DOHH2 (cell line): ENCODE data around the gene SOX5.

ENCODE experiments used
- H3F3A ChIP-seq: fragments of 200-600 bp; sonication (generic), shearing (Covaris generic); 2 replicates; pipeline ENCODE4 v1.6.0; 2016; ENCODE audit warnings: antibody characterized with exemption, mild to moderate bottlenecking; ENCODE audit not compliant: control insufficient read depth, insufficient read depth
- H3K27ac ChIP-seq: fragments of 200-600 bp; sonication (generic); 2 replicates; pipeline ENCODE4 v1.5.1; 2014; ENCODE audit warnings: low read depth, mild to moderate bottlenecking, low read length, moderate library complexity
- H3K27me3 ChIP-seq: fragments of 200-600 bp; sonication (generic); 2 replicates; pipeline ENCODE4 v1.6.1; 2014; ENCODE audit warnings: mild to moderate bottlenecking, low read length, mixed read lengths; ENCODE audit not compliant: control insufficient read depth
- H3K36me3 ChIP-seq: fragments of 200-600 bp; sonication (generic); 2 replicates; pipeline ENCODE4 v1.6.1; 2014; ENCODE audit warnings: mild to moderate bottlenecking, low read length, moderate library complexity, mixed read lengths; ENCODE audit not compliant: control insufficient read depth
- H3K4me1 ChIP-seq: fragments of 200-600 bp; sonication (generic); 2 replicates; pipeline ENCODE4 v1.6.1; 2014; ENCODE audit warnings: mild to moderate bottlenecking, low read length, mixed read lengths; ENCODE audit not compliant: control insufficient read depth
- H3K4me2 ChIP-seq: fragments of 200-600 bp; sonication (generic); 2 replicates; pipeline ENCODE4 v1.6.0; 2014; ENCODE audit warnings: mild to moderate bottlenecking, low read length, moderate library complexity
- H3K4me3 ChIP-seq: fragments of 200-600 bp; sonication (generic); 2 replicates; pipeline ENCODE4 v1.5.1; 2014; ENCODE audit warnings: mild to moderate bottlenecking, low read length, mixed read lengths
- H3K79me2 ChIP-seq: fragments of 200-600 bp; sonication (generic); 2 replicates; pipeline ENCODE4 v1.6.1; 2014; ENCODE audit warnings: mild to moderate bottlenecking, low read length, mixed read lengths; ENCODE audit not compliant: control insufficient read depth
- H3K9me2 ChIP-seq: fragments of 200-600 bp; sonication (generic); replicated peaks from 2 replicates; pipeline ENCODE4 v1.6.1; 2014; ENCODE audit warnings: mild to moderate bottlenecking, low read length, mixed read lengths; ENCODE audit not compliant: control insufficient read depth
- H3K9me3 ChIP-seq: fragments of 200-600 bp; sonication (generic); 2 replicates; pipeline ENCODE4 v1.6.1; 2014; ENCODE audit warnings: antibody characterized with exemption, low read length, mixed read lengths; ENCODE audit not compliant: control insufficient read depth, insufficient read depth
- H4K20me1 ChIP-seq: fragments of 200-600 bp; sonication (generic); 2 replicates; pipeline ENCODE4 v1.6.0; 2014; ENCODE audit warnings: low read depth, mild to moderate bottlenecking, antibody characterized with exemption, low read length, moderate library complexity; ENCODE audit not compliant: control insufficient read depth, insufficient read depth
- EZH2phosphoT487 ChIP-seq: fragments of 200-600 bp; sonication (generic); IDR thresholded peaks from 2 replicates; pipeline ENCODE4 v1.6.1; 2017; ENCODE audit warnings: borderline replicate concordance, mild to moderate bottlenecking, antibody characterized with exemption, low read length, moderate library complexity, mixed read lengths
- TF ChIP-seq, protein P1 (sequence below): fragments of 200-600 bp; sonication (generic); IDR thresholded peaks from one replicate; pipeline ENCODE4 v1.5.1; 2014; ENCODE audit warnings: antibody characterized with exemption, mild to moderate bottlenecking, low read depth, low read length; ENCODE audit not compliant: poor library complexity, severe bottlenecking

SOX5 gene

GRCh38 chr12:23543767-23544166 is 405.7 kb downstream of the SOX5 start:
- Histone ChIP-seq H3K36me3 (no peaks in the 10 kb centered on the region), H3K4me1 (no peaks in the 10 kb centered on the region), H3K9me3 (no peaks in the 10 kb centered on the region), H3F3A (no peaks in the 10 kb centered on the region), H3K27ac (no peak overlapping the region), H3K4me3 (no peak overlapping the region), H3K27me3 (no peaks in the 10 kb centered on the region), H3K4me2 (no peak overlapping the region), H4K20me1 (no peaks in the 10 kb centered on the region), H3K79me2 (no peaks in the 10 kb centered on the region), H3K9me2 (no peaks in the 10 kb centered on the region)
- TF ChIP-seq, protein P1, sequence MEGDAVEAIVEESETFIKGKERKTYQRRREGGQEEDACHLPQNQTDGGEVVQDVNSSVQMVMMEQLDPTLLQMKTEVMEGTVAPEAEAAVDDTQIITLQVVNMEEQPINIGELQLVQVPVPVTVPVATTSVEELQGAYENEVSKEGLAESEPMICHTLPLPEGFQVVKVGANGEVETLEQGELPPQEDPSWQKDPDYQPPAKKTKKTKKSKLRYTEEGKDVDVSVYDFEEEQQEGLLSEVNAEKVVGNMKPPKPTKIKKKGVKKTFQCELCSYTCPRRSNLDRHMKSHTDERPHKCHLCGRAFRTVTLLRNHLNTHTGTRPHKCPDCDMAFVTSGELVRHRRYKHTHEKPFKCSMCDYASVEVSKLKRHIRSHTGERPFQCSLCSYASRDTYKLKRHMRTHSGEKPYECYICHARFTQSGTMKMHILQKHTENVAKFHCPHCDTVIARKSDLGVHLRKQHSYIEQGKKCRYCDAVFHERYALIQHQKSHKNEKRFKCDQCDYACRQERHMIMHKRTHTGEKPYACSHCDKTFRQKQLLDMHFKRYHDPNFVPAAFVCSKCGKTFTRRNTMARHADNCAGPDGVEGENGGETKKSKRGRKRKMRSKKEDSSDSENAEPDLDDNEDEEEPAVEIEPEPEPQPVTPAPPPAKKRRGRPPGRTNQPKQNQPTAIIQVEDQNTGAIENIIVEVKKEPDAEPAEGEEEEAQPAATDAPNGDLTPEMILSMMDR = no peak
- TF ChIP-seq EZH2phosphoT487 = no peak

- Histone ChIP-seq H3K4me3 (no peak overlapping the region), H4K20me1 (no peaks in the 10 kb centered on the region), H3K9me2 (no peaks in the 10 kb centered on the region), H3K4me1 (no peaks in the 10 kb centered on the region), H3K36me3 (no peaks in the 10 kb centered on the region), H3K27ac (no peak overlapping the region), H3F3A (no peaks in the 10 kb centered on the region), H3K9me3 (no peaks in the 10 kb centered on the region), H3K4me2 (no peak overlapping the region), H3K27me3 (no peaks in the 10 kb centered on the region), H3K79me2 (no peaks in the 10 kb centered on the region)
- TF ChIP-seq, protein P1 = no peak
- TF ChIP-seq EZH2phosphoT487 = no peak
Observed at GRCh38 chr12:23542187-23542586, 407.3 kb downstream of the SOX5 start.

DNA sequence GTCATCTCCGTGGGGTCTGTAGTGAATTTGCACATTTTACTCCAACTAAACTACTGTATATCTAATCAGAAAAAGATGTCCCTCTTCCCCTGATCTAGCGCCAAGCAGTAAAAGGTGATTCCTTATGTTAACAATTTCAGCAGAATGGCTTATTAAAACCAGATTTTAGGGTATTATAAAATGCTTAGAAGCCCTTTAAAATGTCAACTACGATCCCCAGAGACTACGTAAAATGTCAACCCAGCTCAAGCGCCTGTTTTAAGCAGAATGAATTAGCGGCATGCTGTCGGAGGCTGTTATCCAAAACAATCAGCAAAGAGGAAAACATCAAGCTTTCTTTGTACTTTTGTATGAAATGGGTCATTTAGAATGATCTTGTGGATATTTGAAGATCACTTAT is 408.9 kb downstream of the SOX5 start:
- Histone ChIP-seq H3K9me3 (no peaks in the 10 kb centered on the region), H3K36me3 (no peaks in the 10 kb centered on the region), H3K27me3 (no peaks in the 10 kb centered on the region), H3K27ac (no peak overlapping the region), H3K4me3 (no peak overlapping the region), H3K9me2 (no peaks in the 10 kb centered on the region), H4K20me1 (no peaks in the 10 kb centered on the region), H3K4me2 (no peak overlapping the region), H3F3A (no peaks in the 10 kb centered on the region), H3K4me1 (no peaks in the 10 kb centered on the region), H3K79me2 (no peaks in the 10 kb centered on the region)
- TF ChIP-seq EZH2phosphoT487 = no peak
- TF ChIP-seq, protein P1 = no peak

DNA sequence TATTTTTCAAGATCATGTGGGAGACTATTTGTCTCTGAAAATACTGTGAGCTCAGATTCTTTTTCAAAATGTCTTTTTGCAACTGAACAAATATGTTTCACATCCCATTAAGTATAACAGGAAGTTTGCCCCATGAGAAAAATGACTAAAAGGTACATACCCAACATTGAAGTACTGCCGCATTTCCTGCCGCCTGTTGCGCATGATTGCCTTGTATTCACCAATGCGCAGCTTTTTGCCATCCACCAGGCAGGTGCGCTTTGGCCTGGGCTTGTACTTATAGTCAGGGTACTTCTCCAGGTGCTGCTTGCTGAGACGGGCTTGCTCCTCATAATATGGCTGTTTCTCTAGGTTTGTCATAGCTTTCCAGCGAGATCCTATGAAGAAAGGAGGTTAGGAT is 413.2 kb downstream of the SOX5 start:
- H3K36me3 ChIP-seq = no peaks in the 10 kb centered on the region
- H3K27me3 ChIP-seq = no peaks in the 10 kb centered on the region
- no peak overlapping the region for H3K27ac ChIP-seq
- TF ChIP-seq, protein P1 = no peak
- TF ChIP-seq EZH2phosphoT487 = no peak
- no peaks in the 10 kb centered on the region for H3K4me1 ChIP-seq
- no peak overlapping the region for H3K4me2 ChIP-seq
- H3K9me3 ChIP-seq = no peaks in the 10 kb centered on the region
- no peak overlapping the region for H3K4me3 ChIP-seq
- no peaks in the 10 kb centered on the region for H3K9me2 ChIP-seq
- no peaks in the 10 kb centered on the region for H4K20me1 ChIP-seq
- H3K79me2 ChIP-seq = no peaks in the 10 kb centered on the region
- H3F3A ChIP-seq = no peaks in the 10 kb centered on the region
